WTC11 (cell line): ENCODE measurements around the gene TFEB. TPM values are rescaled to one million over a fixed set of nuclear protein-coding genes. Genes with fewer than 3 reads are reported as not detected.

Experiments
- ATAC-seq: fragments of 200-7000 bp; cut with Tn5 transposase; 2 replicates; pipeline ENCODE4 v1.10.0; 2021; ENCODE audit warnings: mild to moderate bottlenecking, moderate library complexity
- CTCF ChIA-PET: fragments of 300-600 bp; sonication (Branson Sonifier 250); formaldehyde crosslinking; loops from one replicate; lab custom pipeline; 2021; ENCODE audit warnings: antibody characterized with exemption; lab: Charles Lee
- POLR2A ChIA-PET: fragments of 350-600 bp; sonication (Branson Sonifier 250); formaldehyde crosslinking; loops from one replicate; lab custom pipeline; 2021; ENCODE audit warnings: antibody characterized with exemption; lab: Charles Lee
- DNase-seq: peaks from one replicate; pipeline ENCODE4 v3.0.0; 2021; ENCODE audit warnings: low spot score
- H3K27ac Mint-ChIP-seq: 2 replicates; pipeline ENCODE4 v1.8.0; 2021; ENCODE audit warnings: mixed read lengths
- H3K27me3 Mint-ChIP-seq: 2 replicates; pipeline ENCODE4 v1.8.0; 2021; ENCODE audit warnings: low read depth, mild to moderate bottlenecking, moderate library complexity, mixed read lengths
- H3K36me3 Mint-ChIP-seq: 2 replicates; pipeline ENCODE4 v1.8.0; 2021; ENCODE audit warnings: mixed read lengths
- H3K4me1 Mint-ChIP-seq: 2 replicates; pipeline ENCODE4 v1.8.0; 2022; ENCODE audit warnings: mixed read lengths
- H3K4me3 Mint-ChIP-seq: 2 replicates; pipeline ENCODE4 v1.8.0; 2021; ENCODE audit warnings: mild to moderate bottlenecking, moderate library complexity, mixed read lengths
- H3K9me3 Mint-ChIP-seq: 2 replicates; pipeline ENCODE4 v1.8.0; 2021; ENCODE audit warnings: mixed read lengths
- AFF4 ChIP-seq: sonication (generic); formaldehyde crosslinking; IDR thresholded peaks from 2 replicates; pipeline ENCODE4 v1.8.1; 2023; ENCODE audit warnings: mild to moderate bottlenecking, missing genetic modification reagents, borderline replicate concordance
- ARID4B ChIP-seq: sonication (generic); formaldehyde crosslinking; IDR thresholded peaks from 2 replicates; pipeline ENCODE4 v1.8.0; 2023; ENCODE audit warnings: missing genetic modification reagents, mild to moderate bottlenecking, borderline replicate concordance
- ATF1 ChIP-seq: sonication (generic); formaldehyde crosslinking; IDR thresholded peaks from 2 replicates; pipeline ENCODE4 v1.8.1; 2023; ENCODE audit warnings: mild to moderate bottlenecking, moderate library complexity, missing genetic modification reagents
- ATF6 ChIP-seq: sonication (generic); formaldehyde crosslinking; IDR thresholded peaks from 2 replicates; pipeline ENCODE4 v1.8.1; 2023; ENCODE audit warnings: mild to moderate bottlenecking, missing genetic modification reagents
- CBFB ChIP-seq: sonication (generic); formaldehyde crosslinking; IDR thresholded peaks from 2 replicates; pipeline ENCODE4 v1.8.1; 2022; ENCODE audit warnings: mild to moderate bottlenecking, low read depth, missing genetic modification reagents
- ESRRA ChIP-seq: sonication (generic); formaldehyde crosslinking; IDR thresholded peaks from 2 replicates; pipeline ENCODE4 v1.8.1; 2022; ENCODE audit warnings: mild to moderate bottlenecking, missing genetic modification reagents, borderline replicate concordance
- FOXK1 ChIP-seq: sonication (generic); formaldehyde crosslinking; IDR thresholded peaks from 2 replicates; pipeline ENCODE4 v1.8.0; 2022; ENCODE audit warnings: mild to moderate bottlenecking, moderate library complexity, missing genetic modification reagents
- GABPB1 ChIP-seq: sonication (generic); formaldehyde crosslinking; IDR thresholded peaks from 2 replicates; pipeline ENCODE4 v1.8.1; 2023; ENCODE audit warnings: mild to moderate bottlenecking, missing genetic modification reagents
- HMGA2 ChIP-seq: fragments of 250-450 bp; sonication (Bioruptor Pico); IDR thresholded peaks from 2 replicates; pipeline ENCODE4 v1.4.0; 2021; ENCODE audit warnings: mild to moderate bottlenecking, moderate library complexity
- MXD4 ChIP-seq: fragments of 250-450 bp; sonication (Bioruptor Pico); IDR thresholded peaks from 2 replicates; pipeline ENCODE4 v1.8.0; 2021; ENCODE audit warnings: mild to moderate bottlenecking, moderate library complexity, borderline replicate concordance
- NFATC4 ChIP-seq: fragments of 250-450 bp; sonication (Bioruptor Pico); IDR thresholded peaks from 2 replicates; pipeline ENCODE4 v1.9.0; 2021; ENCODE audit warnings: mild to moderate bottlenecking
- RELA ChIP-seq: sonication (generic); formaldehyde crosslinking; IDR thresholded peaks from 2 replicates; pipeline ENCODE4 v1.8.1; 2022; ENCODE audit warnings: missing genetic modification reagents, mild to moderate bottlenecking, borderline replicate concordance
- USF1 ChIP-seq: sonication (generic); formaldehyde crosslinking; IDR thresholded peaks from 2 replicates; pipeline ENCODE4 v1.8.0; 2022; ENCODE audit warnings: mild to moderate bottlenecking, missing genetic modification reagents
- ZBTB21 ChIP-seq: sonication (generic); formaldehyde crosslinking; IDR thresholded peaks from 2 replicates; pipeline ENCODE4 v1.8.1; 2023; ENCODE audit warnings: mild to moderate bottlenecking, missing genetic modification reagents, borderline replicate concordance
- ZMAT4 ChIP-seq: fragments of 250-450 bp; sonication (Bioruptor Pico); IDR thresholded peaks from 2 replicates; pipeline ENCODE4 v1.9.0; 2021; ENCODE audit warnings: mild to moderate bottlenecking
- ZNF219 ChIP-seq: sonication (generic); formaldehyde crosslinking; IDR thresholded peaks from 2 replicates; pipeline ENCODE4 v1.8.0; 2023; ENCODE audit warnings: missing genetic modification reagents, mild to moderate bottlenecking, borderline replicate concordance
- ZNF263 ChIP-seq: sonication (generic); formaldehyde crosslinking; IDR thresholded peaks from 2 replicates; pipeline ENCODE4 v1.8.1; 2022; ENCODE audit warnings: low read depth, mild to moderate bottlenecking, moderate library complexity, missing genetic modification reagents
- ZNF512 ChIP-seq: sonication (generic); formaldehyde crosslinking; IDR thresholded peaks from 2 replicates; pipeline ENCODE4 v1.8.1; 2022; ENCODE audit warnings: missing genetic modification reagents, borderline replicate concordance
- total RNA-seq: library from RNA; stranded (reverse); gene quantifications from 3 replicates; pipeline ENCODE4 v1.2.3, GENCODE V29; 2021

Gene TFEB
- total RNA-seq, 1 experiment from 2014 or later = 3.9 TPM

GRCh38 chr6:41651962-41652657 lies 83.3 kb downstream of the TFEB start (continued):
- TF ChIP-seq GABPB1 (CRISPR knock-in tag) = no peak
- TF ChIP-seq ZNF219 (CRISPR knock-in tag) = no peak
- TF ChIP-seq FOXK1 = no peak

- H3K9me3 Mint-ChIP-seq = no peaks in the 10 kb centered on the region
- no peak for ATAC-seq
- POLR2A ChIA-PET = interaction anchor here (1.3 kb wide), 1 partner anchor 11 kb away, joined by 3 read pairs; no protein-coding TSS in a partner anchor
- DNase-seq = no peak
- TF ChIP-seq ZMAT4 (no peak), MXD4 (CRISPR knock-in tag) (no peak), ZBTB21 (CRISPR knock-in tag) (no peak), CBFB (CRISPR knock-in tag) (no peak), USF1 (CRISPR knock-in tag) (no peak), AFF4 (CRISPR knock-in tag) (no peak), ESRRA (no peak), HMGA2 (CRISPR knock-in tag) (no peak)
- TF ChIP-seq, all 79 proteins: peak for 0
- CTCF ChIA-PET = interaction anchor here (1.1 to 1.5 kb wide), 2 partner anchors 27 to 31 kb away, joined by 3 to 5 read pairs; no protein-coding TSS in a partner anchor
- H3K27me3 Mint-ChIP-seq = no peaks in the 10 kb centered on the region
- H3K36me3 Mint-ChIP-seq = peaks cover 39% of the 10 kb centered on the region
- H3K4me3 Mint-ChIP-seq = no peak overlapping the region
- H3K27ac Mint-ChIP-seq = peak overlapping the region; percentile 26; the same call in 1 of the 2 replicates
- peaks cover 21% of the 10 kb centered on the region for H3K4me1 Mint-ChIP-seq
Observed at GRCh38 chr6:41651246-41651961, 84.0 kb downstream of the TFEB start.

GRCh38 chr6:41650120-41650519 lies 85.3 kb downstream of the TFEB start:
- ChIA-PET CTCF (interaction anchor here (1.3 kb wide), 1 partner anchor 33 kb away, joined by 3 read pairs; no protein-coding TSS in a partner anchor), POLR2A (no interaction called here)
- no peak for TF ChIP-seq FOXK1
- no peak for TF ChIP-seq ZNF512 (CRISPR knock-in tag)
- TF ChIP-seq ATF6 (CRISPR knock-in tag) = no peak
- TF ChIP-seq ARID4B (CRISPR knock-in tag) = no peak
- TF ChIP-seq ZNF263 (CRISPR knock-in tag) = no peak
- no peak for TF ChIP-seq NFATC4 (CRISPR knock-in tag)
- TF ChIP-seq RELA (CRISPR knock-in tag) = no peak
- TF ChIP-seq ATF1 (CRISPR knock-in tag) = no peak

More at GRCh38 chr6:41650120-41650519, 85.3 kb downstream of the TFEB start:
- Mint-ChIP-seq H3K27ac (no peak overlapping the region), H3K27me3 (no peaks in the 10 kb centered on the region), H3K4me1 (peaks cover 21% of the 10 kb centered on the region), H3K9me3 (no peaks in the 10 kb centered on the region), H3K36me3 (peaks cover 44% of the 10 kb centered on the region), H3K4me3 (no peak overlapping the region)
- ATAC-seq (no peak), DNase-seq (no peak)
